Adrenal gland (tissue), 5 donors: ENCODE data around the gene PTH2R.

ENCODE experiments used
- POLR2A ChIP-seq, 2 donors: fragments of 450-650 bp; IDR thresholded peaks; one replicate each; pipeline ENCODE4 v1.6.1; 2017; ENCODE audit warnings: antibody characterized with exemption in 2 of 2, mild to moderate bottlenecking in 2 of 2, moderate library complexity in 1 of 2
- TF ChIP-seq, protein P1 (sequence below), 6 experiments: fragments of 450-650 bp in 4 of 6; fragments of 200-600 bp in 2 of 6; sonication (generic) in 1 of 6; IDR thresholded peaks; 1 replicate in 5 of 6; 2 replicates in 1 of 6; pipeline versions ENCODE4 v1.5.1 to v1.8.0; 2016 to 2021; ENCODE audit warnings: antibody characterized with exemption in 6 of 6, mild to moderate bottlenecking in 2 of 6, moderate library complexity in 1 of 6
- donor health status: DM: no; HTN: no; CAD: no.

DNA sequence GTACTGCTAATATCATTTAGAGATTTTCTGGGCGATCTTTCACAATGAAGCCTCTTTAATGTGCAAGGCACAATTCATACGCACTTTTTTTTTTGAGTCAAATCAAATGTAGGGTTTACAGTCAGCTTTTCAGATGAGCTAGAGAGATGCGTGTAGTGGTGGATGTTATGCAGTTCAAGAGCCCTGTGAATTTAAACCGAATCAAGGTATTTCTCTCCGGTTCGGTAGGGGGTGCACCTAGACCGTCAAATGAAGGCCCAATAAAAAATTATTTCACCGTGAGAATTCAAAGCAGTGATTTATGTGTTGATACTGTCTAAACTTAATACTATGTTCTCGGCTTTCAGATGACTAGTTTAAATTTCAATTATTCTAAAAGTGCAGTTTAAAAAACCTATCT, 1.1 kb downstream of the PTH2R start:
- TF ChIP-seq, protein P1, sequence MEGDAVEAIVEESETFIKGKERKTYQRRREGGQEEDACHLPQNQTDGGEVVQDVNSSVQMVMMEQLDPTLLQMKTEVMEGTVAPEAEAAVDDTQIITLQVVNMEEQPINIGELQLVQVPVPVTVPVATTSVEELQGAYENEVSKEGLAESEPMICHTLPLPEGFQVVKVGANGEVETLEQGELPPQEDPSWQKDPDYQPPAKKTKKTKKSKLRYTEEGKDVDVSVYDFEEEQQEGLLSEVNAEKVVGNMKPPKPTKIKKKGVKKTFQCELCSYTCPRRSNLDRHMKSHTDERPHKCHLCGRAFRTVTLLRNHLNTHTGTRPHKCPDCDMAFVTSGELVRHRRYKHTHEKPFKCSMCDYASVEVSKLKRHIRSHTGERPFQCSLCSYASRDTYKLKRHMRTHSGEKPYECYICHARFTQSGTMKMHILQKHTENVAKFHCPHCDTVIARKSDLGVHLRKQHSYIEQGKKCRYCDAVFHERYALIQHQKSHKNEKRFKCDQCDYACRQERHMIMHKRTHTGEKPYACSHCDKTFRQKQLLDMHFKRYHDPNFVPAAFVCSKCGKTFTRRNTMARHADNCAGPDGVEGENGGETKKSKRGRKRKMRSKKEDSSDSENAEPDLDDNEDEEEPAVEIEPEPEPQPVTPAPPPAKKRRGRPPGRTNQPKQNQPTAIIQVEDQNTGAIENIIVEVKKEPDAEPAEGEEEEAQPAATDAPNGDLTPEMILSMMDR (IDR thresholded peaks at IDR 0.05) = peak in 4 of 6 experiments; percentile 7 to 52 (median 36)
- no peak for TF ChIP-seq POLR2A (IDR thresholded peaks at IDR 0.05)
